Tibial nerve (tissue), 4 donors: ENCODE results near the gene TRAF6. TPM values are rescaled to one million over a fixed set of nuclear protein-coding genes. Genes with fewer than 3 reads are reported as not detected.

ENCODE experiments used
- DNase-seq, 2 donors: peaks; one replicate each; pipeline ENCODE4 v3.0.0-alpha.2; 2019; ENCODE audit warnings: low spot score in 2 of 2
- H3K27ac ChIP-seq, 4 donors: fragments of 200-600 bp; sonication (generic) in 3 of 4; one replicate each; pipeline ENCODE4 v1.5.1; 2017 to 2019; ENCODE audit warnings: mild to moderate bottlenecking in 1 of 4
- H3K27me3 ChIP-seq, 2 donors: fragments of 200-600 bp; sonication (generic) in 1 of 2; one replicate each; pipeline versions ENCODE4 v1.5.1 to v1.6.0; 2017 to 2019
- H3K36me3 ChIP-seq, 3 donors: fragments of 200-600 bp; sonication (generic); one replicate each; pipeline ENCODE4 v1.5.1; 2018 to 2019
- H3K4me1 ChIP-seq, 4 donors: fragments of 200-600 bp; sonication (generic) in 3 of 4; one replicate each; pipeline ENCODE4 v1.5.1; 2017 to 2019
- H3K4me3 ChIP-seq, 4 donors: fragments of 200-600 bp; sonication (generic) in 3 of 4; one replicate each; pipeline ENCODE4 v1.5.1; 2017 to 2019; ENCODE audit warnings: mild to moderate bottlenecking in 1 of 4, moderate library complexity in 1 of 4
- H3K9me3 ChIP-seq, 4 donors: fragments of 200-600 bp; sonication (generic) in 3 of 4; one replicate each; pipeline ENCODE4 v1.5.1; 2017 to 2019
- CTCF ChIP-seq, 5 experiments: fragments of 200-600 bp in 3 of 5; fragments of 450-650 bp in 2 of 5; sonication (generic) in 3 of 5; IDR thresholded peaks; one replicate each; pipeline ENCODE4 v1.5.1; 2016 to 2019; ENCODE audit warnings: antibody characterized with exemption in 5 of 5, mild to moderate bottlenecking in 3 of 5, moderate library complexity in 2 of 5
- EP300 ChIP-seq, 2 donors: sonication (generic); formaldehyde crosslinking; IDR thresholded peaks; one replicate each; pipeline ENCODE4 v1.6.1; 2017; ENCODE audit warnings: antibody characterized with exemption in 2 of 2, mild to moderate bottlenecking in 1 of 2
- POLR2A ChIP-seq, 2 donors: fragments of 450-650 bp; IDR thresholded peaks; one replicate each; pipeline ENCODE4 v1.6.1; 2017; ENCODE audit warnings: antibody characterized with exemption in 2 of 2, mild to moderate bottlenecking in 2 of 2, moderate library complexity in 2 of 2
- WGBS, 2 donors: methylation state at CpG; one replicate each; pipeline ENCODE4 v1.1.5; 2018; 5-methylcytosine and 5-hydroxymethylcytosine counted together
- total RNA-seq, 4 donors: library from RNA; depleted of rRNA; stranded (reverse); fragments of >200 nt; gene quantifications; one replicate each; pipeline ENCODE4 v1.1.0, GENCODE V29; 2016

TRAF6 gene
- total RNA-seq, 4 donors from 2014 or later, result 9.9 to 17.7 (median 13.8) TPM

GRCh38 chr11:36507824-36508489 lies 2.1 kb downstream of the TRAF6 start:
- WGBS, 2 donors, result 50 to 59% methylated on average over 7 of the region's 7 CpGs
- Histone ChIP-seq H3K27ac (peak overlapping the region in 2 of 4 donors; percentile 50 to 95), H3K27me3 (no peaks in the 10 kb centered on the region), H3K4me1 (peaks cover 0 to 35% (median 11%) of the 10 kb centered on the region in 4 donors), H3K9me3 (peaks cover 0 to 2% (median 0%) of the 10 kb centered on the region in 4 donors), H3K36me3 (no peaks in the 10 kb centered on the region), H3K4me3 (peak overlapping the region in 1 of 4 donors; percentile 97)
- DNase-seq, result no peak
- TF ChIP-seq POLR2A (IDR thresholded peaks at IDR 0.05), result no peak
- no peak for TF ChIP-seq EP300 (IDR thresholded peaks at IDR 0.05)
- TF ChIP-seq CTCF (IDR thresholded peaks at IDR 0.05), result no peak

GRCh38 chr11:36501236-36501635 lies 8.8 kb downstream of the TRAF6 start:
- WGBS, 2 donors, result 78 to 83% methylated on average over 5 of the region's 5 CpGs
- peaks cover 0 to 33% (median 0%) of the 10 kb centered on the region in 4 donors for H3K4me1 ChIP-seq
- no peak overlapping the region for H3K4me3 ChIP-seq
- no peak overlapping the region for H3K27ac ChIP-seq
- TF ChIP-seq EP300 (IDR thresholded peaks at IDR 0.05) (no peak), CTCF (IDR thresholded peaks at IDR 0.05) (no peak), POLR2A (IDR thresholded peaks at IDR 0.05) (no peak)
- no peaks in the 10 kb centered on the region for H3K9me3 ChIP-seq
- peaks cover 0 to 40% (median 3%) of the 10 kb centered on the region in 3 donors for H3K36me3 ChIP-seq
- no peaks in the 10 kb centered on the region for H3K27me3 ChIP-seq
- no peak for DNase-seq

- Histone ChIP-seq H3K27me3 (no peaks in the 10 kb centered on the region), H3K36me3 (peaks cover 0 to 49% (median 7%) of the 10 kb centered on the region in 3 donors), H3K4me1 (peaks cover 0 to 25% (median 0%) of the 10 kb centered on the region in 4 donors), H3K9me3 (no peaks in the 10 kb centered on the region), H3K4me3 (no peak overlapping the region), H3K27ac (no peak overlapping the region)
- no peak for DNase-seq
- TF ChIP-seq POLR2A (IDR thresholded peaks at IDR 0.05) (no peak), EP300 (IDR thresholded peaks at IDR 0.05) (no peak), CTCF (IDR thresholded peaks at IDR 0.05) (no peak)
- WGBS, 2 donors, result 51 to 54% methylated on average over 1 of the region's 1 CpG
Measured at GRCh38 chr11:36500315-36500721, 9.8 kb downstream of the TRAF6 start.

GRCh38 chr11:36499315-36499714 lies 10.8 kb downstream of the TRAF6 start:
- 90% methylated on average over 4 of the region's 4 CpGs for WGBS, 2 donors
- TF ChIP-seq EP300 (IDR thresholded peaks at IDR 0.05) (no peak), POLR2A (IDR thresholded peaks at IDR 0.05) (no peak), CTCF (IDR thresholded peaks at IDR 0.05) (no peak)
- Histone ChIP-seq H3K4me3 (no peak overlapping the region), H3K27me3 (no peaks in the 10 kb centered on the region), H3K36me3 (peaks cover 0 to 56% (median 10%) of the 10 kb centered on the region in 3 donors), H3K9me3 (no peaks in the 10 kb centered on the region), H3K27ac (no peak overlapping the region), H3K4me1 (peaks cover 0 to 25% (median 0%) of the 10 kb centered on the region in 4 donors)
- no peak for DNase-seq

- no peaks in the 10 kb centered on the region for H3K9me3 ChIP-seq
- H3K36me3 ChIP-seq, result peaks cover 0 to 62% (median 10%) of the 10 kb centered on the region in 3 donors
- no peaks in the 10 kb centered on the region for H3K27me3 ChIP-seq
- DNase-seq, result no peak
- H3K4me1 ChIP-seq, result peaks cover 0 to 25% (median 0%) of the 10 kb centered on the region in 4 donors
- no peak for TF ChIP-seq CTCF (IDR thresholded peaks at IDR 0.05)
- TF ChIP-seq POLR2A (IDR thresholded peaks at IDR 0.05), result no peak
- no peak for TF ChIP-seq EP300 (IDR thresholded peaks at IDR 0.05)
- no peak overlapping the region for H3K27ac ChIP-seq
- WGBS, 2 donors, result 42 to 68% methylated on average over 1 of the region's 1 CpG
- H3K4me3 ChIP-seq, result no peak overlapping the region
Measured at GRCh38 chr11:36498721-36499120, 11.4 kb downstream of the TRAF6 start.
